Suprapubic skin (tissue), 4 donors: Measurements from ENCODE around the gene RBP3.

Source experiments
- POLR2A ChIP-seq, 2 donors: fragments of 450-650 bp; IDR thresholded peaks; one replicate each; pipeline ENCODE4 v1.6.1; 2017; ENCODE audit warnings: antibody characterized with exemption in 2 of 2, mild to moderate bottlenecking in 2 of 2, moderate library complexity in 2 of 2
- POLR2AphosphoS5 ChIP-seq, 3 donors: sonication (generic); formaldehyde crosslinking; IDR thresholded peaks; one replicate each; pipeline ENCODE4 v1.6.1; 2017; ENCODE audit warnings: antibody characterized with exemption in 3 of 3
- TF ChIP-seq, protein P1 (sequence below), 2 donors: fragments of 200-600 bp in 1 of 2; fragments of 450-650 bp in 1 of 2; sonication (generic) in 1 of 2; IDR thresholded peaks; one replicate each; pipeline ENCODE4 v1.5.1; 2016 to 2019; ENCODE audit warnings: antibody characterized with exemption in 2 of 2, mild to moderate bottlenecking in 1 of 2, moderate library complexity in 1 of 2

DNA sequence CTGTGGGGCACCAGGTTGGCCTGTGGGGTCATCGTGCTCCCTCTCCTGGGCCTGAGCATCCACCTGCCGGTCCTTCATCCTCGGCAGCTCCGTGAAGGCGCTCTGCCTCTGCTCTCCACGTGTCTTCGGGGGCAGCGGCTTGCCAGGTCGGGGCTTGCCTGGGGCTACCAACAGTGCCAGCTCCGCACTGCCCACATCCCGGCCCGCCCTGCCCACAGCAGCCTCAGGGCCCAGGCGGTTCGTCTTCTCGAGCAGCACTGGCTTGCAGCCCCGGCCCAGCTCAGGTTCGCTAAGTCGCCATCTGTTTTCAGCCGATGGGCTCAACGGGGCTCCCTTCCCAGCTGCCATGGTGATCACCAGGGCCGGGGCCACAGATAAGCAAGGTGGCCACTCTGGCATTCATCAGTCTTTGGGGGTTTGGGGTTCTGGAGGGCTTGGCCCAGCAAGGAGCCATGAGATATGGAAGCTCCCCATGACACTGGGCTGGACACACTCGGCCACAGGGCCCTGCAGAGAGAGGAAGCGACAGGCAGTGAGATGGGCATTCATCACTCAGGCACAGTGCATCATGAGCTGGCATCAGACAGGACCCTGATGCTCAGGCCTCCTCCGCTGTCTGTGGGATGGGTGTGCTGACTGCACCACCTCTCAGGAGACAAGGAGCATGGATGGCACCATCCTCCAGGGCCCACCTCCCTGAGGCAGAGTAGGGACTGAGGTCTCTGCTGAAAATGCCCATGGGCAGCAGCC is 20.4 kb downstream of the RBP3 start:
- TF ChIP-seq, protein P1, sequence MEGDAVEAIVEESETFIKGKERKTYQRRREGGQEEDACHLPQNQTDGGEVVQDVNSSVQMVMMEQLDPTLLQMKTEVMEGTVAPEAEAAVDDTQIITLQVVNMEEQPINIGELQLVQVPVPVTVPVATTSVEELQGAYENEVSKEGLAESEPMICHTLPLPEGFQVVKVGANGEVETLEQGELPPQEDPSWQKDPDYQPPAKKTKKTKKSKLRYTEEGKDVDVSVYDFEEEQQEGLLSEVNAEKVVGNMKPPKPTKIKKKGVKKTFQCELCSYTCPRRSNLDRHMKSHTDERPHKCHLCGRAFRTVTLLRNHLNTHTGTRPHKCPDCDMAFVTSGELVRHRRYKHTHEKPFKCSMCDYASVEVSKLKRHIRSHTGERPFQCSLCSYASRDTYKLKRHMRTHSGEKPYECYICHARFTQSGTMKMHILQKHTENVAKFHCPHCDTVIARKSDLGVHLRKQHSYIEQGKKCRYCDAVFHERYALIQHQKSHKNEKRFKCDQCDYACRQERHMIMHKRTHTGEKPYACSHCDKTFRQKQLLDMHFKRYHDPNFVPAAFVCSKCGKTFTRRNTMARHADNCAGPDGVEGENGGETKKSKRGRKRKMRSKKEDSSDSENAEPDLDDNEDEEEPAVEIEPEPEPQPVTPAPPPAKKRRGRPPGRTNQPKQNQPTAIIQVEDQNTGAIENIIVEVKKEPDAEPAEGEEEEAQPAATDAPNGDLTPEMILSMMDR (IDR thresholded peaks at IDR 0.05), result no peak
- TF ChIP-seq POLR2A (IDR thresholded peaks at IDR 0.05) (no peak), POLR2AphosphoS5 (IDR thresholded peaks at IDR 0.05) (no peak)
